Ureter (tissue), 1 donor: Measurements from ENCODE around the gene GALNT10. TPM values are rescaled to one million over a fixed set of nuclear protein-coding genes. Genes with fewer than 3 reads are reported as not detected.

ENCODE experiments used
- DNase-seq: peaks from one replicate; pipeline ENCODE4 v3.0.0-alpha.2; 2020; ENCODE audit warnings: low spot score
- total RNA-seq: library from RNA; stranded (reverse); gene quantifications from one replicate; pipeline ENCODE4 v1.2.4, GENCODE V29; 2023
- donor health status: DM: yes; HTN: yes; CAD: no.

Gene GALNT10
- total RNA-seq, 1 donor from 2014 or later: 26.0 TPM

DNA sequence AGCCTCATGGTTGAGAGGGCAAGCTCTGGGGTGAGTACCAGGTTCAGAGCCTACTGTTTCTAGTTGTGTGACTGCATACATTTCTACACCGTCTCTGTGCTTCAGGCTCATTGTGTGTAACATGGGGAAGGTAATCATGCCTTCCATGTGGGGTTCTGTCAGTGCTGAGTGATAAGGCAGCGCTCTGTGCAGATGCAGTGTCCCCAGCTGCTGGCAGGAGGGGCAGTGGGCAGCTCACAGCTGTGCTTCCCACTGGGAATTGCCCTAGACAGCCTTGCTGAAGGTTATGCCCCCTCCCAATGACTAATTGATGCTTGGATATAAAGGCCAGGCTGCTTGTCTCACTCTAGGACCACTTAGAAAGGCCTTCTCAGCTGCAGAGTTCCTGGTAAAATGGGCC, 133.5 kb downstream of the GALNT10 start:
- no peak for DNase-seq

DNA sequence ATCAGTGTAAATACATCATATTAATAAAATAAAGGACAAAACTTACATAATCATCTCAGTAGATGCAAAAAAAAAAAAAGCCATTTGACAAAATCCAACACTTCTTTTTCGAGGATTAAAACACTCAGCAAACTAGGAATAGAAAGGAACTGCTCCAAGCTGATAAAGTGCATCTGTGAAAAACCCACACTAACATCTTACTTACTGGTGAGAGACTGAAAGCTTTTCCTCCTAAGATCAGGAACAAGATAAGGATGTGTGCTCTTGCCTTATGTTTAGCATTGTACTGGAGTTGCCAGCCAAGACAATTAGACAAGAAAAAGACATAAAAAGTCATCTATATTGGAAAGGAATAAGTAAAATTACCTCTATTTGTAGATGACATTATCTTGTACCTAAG, 135.0 kb downstream of the GALNT10 start:
- no peak for DNase-seq

DNA sequence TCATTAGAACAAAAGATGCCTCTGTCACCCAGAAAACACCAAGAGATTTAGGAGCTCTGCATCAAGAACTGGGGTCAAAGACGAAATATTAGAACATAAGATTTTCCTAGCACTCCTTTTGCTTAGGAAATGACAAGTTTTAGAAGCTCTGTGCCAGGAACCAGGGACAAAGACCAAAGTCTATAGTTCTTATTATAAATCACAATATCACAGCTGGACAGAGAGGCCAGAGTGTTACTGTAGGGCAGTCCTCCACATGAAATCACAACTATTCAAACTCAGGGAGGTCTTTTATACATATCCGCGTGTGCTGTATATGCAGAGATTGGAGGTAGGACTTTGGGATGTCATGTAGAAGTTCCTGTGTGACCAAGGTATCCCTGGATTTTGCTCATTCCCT, 138.5 kb downstream of the GALNT10 start:
- DNase-seq: no peak

DNA sequence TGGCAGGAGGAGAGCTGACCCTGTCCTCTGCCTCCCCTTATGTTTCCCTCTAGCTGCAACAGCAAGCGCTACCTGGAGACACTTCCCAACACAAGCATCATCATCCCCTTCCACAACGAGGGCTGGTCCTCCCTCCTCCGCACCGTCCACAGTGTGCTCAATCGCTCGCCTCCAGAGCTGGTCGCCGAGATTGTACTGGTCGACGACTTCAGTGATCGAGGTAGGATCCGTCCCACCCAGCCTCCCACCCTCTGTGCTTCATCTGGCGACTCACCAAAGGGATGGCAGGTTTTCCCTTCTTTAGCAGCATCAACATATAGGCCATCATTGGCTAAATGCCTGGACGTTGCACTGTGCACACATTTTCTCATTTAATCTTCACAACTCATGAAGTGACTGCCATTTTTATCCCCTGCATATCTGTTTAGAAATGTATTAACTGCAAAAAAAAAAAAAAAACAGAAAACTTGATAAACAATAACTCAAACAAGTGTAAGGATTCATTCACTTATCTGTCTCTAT, 139.0 kb downstream of the GALNT10 start:
- DNase-seq: no peak

DNA sequence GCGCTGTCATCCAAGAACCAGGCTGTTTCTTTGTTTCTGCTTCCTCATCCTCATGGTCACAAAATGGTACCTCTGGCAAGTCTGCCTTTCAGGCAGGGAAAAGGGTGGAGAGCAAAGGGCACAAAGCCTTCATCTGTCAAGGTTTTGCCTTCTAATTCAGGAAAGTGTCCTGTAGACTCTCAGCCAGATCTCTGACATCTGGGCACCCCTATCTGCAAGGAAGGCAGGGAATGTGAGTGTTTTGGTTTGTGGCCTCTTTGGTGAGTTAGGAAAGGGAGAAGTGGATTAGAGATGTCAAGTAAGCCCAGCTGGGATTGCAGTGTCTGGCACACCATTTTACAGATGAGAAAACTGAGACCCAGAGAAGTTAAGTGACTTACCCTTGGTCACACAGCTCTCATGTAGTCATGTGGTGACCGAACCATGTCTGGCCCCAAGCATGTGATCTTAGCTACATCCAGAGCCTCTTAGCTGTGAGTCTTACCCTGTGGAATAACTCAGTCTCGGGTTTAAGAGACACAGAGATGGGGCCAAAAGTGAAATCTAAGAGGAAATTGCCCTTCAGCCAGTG, 139.6 kb downstream of the GALNT10 start:
- no peak for DNase-seq

DNA sequence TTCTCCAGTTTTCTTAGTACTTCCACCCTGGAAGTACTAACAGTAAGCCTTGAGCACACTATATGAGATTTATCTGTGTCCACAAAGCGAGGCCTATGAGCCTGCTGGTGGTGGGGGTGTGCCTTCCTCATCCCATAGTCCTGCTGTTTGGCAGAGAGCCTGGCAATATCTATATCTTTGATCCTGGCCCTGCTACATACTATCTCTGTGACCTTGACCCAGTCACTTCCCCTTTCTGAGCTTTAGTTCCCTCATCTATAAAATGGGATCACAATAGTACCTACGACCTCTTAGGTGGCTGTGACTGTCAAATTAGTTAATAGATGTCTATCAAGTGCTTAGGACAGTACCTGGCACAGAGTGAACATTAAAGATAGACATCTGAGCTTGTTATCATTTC, 140.7 kb downstream of the GALNT10 start:
- DNase-seq: no peak

DNA sequence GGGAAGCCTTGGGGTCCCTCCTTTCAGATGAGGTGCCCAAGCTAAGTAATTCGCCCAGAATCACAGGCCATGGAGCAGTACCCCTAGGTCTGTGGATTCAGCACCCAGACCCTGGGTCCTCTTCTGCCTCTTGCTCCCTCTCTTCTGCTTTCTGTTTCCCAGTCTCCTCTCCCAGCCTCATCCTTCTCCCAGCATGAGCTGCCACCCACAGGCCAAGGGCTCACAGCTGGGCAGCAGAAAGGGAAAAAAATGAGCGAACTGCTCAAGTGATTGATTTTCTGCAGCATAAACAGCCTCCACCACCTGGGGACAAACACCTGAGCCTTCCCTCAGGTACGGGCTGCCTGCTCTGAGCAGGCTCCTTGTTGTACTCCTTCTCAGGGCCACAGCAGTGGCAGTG, 141.4 kb downstream of the GALNT10 start:
- no peak for DNase-seq

DNA sequence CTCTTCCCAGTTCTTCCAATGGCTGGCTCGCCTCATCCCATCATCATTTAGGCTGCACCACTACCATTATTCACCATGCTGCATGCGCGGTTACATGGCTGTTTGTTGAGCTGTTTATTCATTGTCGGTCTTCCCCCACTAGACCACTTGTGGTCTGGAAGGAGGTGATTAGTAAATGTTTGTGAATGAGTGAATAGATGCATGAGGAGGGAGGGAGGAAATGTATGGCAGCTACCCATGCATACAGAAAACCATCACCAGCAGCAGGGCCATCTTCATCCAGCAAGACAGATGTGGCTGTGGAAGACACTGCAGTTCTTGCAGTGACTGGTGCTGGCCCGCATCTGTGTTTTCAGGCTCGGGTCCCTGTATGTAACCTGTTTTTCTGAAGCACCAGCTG, 141.9 kb downstream of the GALNT10 start:
- no peak for DNase-seq

DNA sequence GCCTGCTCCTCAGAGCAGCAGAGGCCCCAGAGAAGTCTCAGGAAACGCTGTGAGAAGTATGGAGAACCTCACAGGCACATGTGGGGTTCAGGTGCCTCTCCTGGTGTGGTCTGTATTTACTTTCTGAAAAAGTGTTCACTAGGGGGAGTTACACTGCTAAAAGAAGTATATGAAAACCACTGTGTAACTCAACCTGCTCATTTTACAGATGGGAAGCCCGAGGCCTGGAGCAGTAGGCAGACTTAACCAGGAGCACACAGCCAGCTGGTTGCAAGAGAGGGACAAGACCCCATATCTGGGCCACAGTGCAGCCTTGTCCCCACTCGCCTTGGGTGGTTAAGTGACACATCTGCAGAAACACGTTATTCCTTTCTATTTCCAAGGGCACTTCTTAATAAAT, 142.5 kb downstream of the GALNT10 start:
- DNase-seq: no peak

DNA sequence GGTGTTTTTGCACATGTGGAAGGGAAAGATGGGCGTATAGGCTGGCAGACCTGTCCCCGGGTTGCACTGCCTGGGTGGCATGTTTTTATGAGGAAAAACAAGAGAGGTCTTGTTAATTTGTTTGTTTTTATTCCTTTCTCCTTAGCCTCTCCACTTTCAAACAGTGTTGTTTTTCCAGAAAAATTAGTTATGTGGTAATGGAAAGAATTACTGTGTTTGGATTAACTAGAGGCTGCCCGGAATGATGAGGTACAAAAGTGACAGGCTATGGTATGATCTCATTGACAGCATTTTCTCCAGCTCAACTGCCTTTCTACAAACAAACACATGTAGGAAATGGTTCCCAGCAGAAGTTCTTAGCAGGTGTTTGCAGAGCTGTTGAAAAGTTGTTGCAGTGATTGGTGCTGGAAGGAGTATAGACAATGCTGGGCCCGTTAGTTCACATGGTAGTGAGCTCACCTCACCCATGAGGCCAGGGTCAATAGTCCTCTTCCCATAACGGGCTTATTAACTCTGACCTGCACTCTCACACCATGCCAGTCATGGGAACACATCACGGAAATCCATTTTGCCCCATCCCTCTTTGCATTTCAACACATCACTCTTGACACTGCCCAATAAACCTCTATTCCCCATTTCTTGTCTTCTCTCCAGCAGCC, 144.0 kb downstream of the GALNT10 start:
- no peak for DNase-seq

DNA sequence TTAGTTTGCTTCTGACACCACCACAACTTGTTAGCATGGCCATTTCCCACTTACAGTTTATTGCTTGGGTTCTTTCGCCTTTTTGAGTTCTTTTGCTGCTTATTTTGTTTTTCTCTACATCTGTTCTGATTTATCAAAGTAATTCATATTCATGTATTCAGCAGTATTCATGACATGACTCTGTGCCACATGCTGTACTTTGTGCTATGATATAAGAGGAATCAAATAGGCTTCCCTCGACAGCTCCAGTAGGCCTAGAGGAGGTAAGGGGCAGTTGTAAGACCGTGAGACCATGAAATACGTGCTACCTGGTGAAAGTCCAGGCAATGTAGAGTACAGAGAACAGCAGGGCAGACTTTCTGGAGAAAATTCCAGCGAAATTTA, 144.5 kb downstream of the GALNT10 start:
- DNase-seq: no peak

DNA sequence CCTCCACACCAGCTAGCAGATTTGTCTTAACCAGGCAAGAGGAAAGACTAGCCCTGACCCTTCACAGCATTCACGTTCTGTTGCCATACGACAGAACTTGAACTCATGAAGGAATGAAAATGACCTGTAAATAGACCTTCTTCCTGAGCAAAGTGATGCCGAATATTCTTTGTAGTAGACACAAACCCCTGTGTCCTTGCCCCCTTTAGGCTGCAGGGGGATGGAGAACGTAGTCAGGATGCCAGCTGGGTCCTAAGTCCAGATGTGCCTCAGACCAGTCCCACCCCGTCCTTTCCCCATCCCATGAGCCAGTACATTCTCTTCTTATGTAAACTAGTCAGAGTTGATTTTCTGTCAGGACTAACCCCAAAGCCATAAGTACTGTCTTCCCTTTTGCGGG, 151.1 kb downstream of the GALNT10 start:
- DNase-seq: no peak

DNA sequence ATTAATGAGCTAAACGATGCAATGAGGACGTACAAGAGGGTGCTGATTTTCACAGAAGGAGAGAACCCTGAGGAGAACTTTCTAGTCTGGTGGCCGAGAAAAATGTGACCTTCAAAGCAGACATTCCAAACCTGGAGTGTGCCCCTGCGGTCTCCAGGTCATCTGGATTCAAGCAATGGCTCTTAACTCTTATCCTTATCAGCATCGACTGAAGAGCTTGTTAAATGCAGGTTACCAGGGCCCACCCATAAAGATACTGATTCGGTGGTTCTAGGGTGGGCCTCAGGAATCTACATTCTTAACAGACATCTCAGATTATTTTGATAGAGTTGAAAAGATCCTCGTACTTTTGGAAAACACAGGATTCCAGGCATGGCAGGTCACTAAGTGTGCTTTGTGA, 151.7 kb downstream of the GALNT10 start:
- DNase-seq: no peak

DNA sequence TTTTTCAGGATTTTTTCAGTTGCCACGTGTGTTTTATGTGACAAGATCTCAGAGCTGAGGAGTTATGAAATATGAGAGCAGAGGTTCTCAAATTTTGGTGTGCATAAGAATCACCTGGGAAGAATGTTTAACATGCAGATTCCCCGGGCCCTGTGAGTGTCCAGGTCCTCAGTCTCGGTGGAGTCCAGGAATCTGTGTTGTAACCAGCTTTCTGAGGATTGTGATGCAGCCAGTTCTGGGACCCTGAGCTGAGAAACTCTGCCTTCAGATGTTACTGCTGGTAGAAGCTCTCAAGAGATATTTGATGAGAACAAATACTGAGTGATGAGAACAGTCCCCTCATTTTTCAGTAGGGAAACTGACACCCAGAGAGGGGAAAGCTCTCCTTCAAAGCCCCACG, 152.4 kb downstream of the GALNT10 start:
- no peak for DNase-seq

DNA sequence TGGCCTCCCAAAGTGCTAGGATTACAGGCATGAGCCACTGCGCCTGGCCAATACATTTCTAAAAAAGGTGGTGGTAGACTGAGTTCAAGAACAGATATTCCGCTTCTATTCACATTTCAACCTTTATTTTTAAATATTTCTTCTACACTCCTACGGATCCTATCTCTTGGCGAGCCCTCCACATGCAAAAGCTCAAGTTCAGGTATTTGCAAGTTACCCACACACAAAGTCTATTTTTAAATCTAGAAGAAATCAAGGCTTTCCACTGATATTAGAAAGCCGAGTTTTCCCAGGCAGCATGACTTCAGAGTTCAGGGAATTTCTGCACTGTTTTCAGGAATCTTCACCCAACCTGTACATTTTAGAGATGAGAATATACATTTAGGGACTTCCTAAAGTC, 153.9 kb downstream of the GALNT10 start:
- DNase-seq: no peak

DNA sequence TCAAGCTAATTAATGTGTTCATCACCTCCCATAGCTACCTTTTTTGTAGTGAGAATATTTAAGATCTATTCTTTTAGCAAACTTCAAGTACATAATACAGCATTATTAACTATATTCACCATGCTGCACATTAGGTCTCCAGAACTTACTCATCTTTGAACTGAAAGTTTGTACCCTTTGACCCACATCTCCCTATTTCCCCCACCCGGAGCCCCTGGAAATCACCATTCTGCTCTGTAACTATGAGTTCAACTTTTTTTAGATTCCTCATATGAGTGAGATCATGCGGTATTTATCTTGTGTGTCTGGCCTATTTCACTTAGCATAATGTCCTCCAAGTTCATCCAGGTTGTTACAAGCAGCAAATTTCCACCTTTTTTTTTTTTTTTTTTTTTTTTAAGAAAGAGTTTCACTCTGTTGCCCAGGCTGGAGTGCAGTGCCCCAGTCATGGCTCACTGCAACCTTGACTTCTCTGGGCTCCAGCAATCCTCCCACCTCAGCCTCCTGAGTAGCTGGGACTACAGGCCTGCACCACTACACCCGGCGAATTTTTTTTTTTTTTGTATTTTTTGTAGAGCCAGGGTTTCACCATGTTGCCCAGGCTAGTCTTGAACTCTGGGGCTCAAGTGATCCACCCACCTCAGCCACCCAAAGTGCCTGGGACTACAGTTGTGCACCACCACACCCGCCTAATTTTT, 154.9 kb downstream of the GALNT10 start:
- DNase-seq: no peak

DNA sequence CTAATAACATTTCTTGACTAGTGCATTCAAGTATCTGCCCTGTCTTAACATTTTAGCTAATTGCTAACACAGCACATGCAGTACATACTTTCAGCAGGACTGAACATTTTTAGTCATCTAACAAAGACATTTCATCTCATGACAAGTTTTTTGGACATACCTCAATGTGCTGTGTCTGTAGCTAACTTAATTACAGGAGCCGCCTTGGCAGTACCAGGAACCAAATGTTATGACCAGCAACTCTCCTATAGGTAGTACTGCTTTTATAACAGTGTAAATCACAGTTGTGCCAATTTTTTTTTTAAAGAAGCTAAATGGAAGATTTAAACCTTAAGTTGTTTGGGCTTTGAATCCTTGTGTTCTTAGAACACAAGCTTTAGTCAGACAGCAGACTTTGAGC, 155.9 kb downstream of the GALNT10 start:
- no peak for DNase-seq

DNA sequence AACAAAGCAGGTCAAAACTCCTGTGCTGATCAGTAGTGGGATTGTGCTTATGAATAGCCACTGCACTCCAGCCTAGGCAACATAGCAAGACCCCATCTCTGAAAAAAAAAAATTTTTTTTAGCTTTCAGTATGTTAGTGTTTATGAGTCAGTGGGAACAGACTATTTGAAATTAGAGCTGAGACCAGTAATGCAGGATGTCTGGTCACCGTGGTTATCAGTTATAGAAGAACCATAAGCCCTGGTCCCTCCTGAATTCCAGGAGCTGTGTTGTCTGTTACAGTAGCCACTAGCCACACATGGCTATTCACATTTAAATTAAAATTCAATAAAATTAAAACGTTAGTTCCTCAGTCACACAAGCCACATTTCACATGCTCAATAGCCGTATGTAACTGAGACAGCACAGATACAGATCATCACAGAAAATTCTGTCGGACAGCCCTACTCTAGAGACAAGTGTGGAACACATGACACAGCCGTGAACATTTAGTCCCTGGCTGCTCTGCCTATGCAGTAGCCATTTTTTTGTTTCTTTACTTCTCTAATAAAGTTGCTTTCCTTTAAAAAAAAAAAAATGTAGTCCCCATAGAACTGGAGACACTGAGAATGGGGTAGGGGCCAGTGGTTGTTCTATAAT, 159.2 kb downstream of the GALNT10 start:
- no peak for DNase-seq

DNA sequence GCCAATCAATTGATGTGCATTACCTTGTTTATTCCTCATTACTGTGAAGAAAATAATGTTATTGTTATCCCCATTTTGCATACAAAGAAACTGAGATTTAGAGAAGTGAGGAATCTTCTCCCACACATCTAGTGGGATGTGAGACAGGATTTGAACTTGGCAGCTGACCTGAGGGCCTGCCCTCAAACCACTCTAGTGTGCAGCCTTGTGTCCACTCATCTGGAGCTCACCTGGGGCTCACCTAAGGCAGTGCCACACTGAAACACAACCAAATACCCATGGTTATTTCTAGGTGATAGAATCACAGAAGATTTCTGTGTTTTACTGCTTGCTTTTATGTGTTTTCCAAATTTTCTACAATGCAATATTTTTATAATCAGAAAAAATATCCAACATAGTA, 160.6 kb downstream of the GALNT10 start:
- no peak for DNase-seq

DNA sequence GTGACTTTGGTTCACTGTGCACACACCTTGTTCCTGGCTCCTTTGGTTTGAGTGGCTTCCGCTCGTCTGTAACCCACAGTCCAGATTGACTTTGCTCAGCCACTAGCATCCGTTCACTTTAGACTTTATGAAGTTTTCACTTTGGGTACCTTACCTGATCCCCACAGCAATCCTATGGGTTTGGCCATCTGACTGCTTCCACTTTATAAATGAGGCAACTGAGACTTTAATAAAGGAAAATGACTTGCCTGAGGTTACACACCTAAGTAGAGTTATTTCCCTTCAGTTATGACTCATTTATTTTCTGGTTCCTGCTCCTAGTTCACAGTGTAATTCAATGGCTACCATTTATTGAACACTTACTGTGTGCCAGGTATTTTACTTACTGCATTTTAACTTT, 161.0 kb downstream of the GALNT10 start:
- no peak for DNase-seq

DNA sequence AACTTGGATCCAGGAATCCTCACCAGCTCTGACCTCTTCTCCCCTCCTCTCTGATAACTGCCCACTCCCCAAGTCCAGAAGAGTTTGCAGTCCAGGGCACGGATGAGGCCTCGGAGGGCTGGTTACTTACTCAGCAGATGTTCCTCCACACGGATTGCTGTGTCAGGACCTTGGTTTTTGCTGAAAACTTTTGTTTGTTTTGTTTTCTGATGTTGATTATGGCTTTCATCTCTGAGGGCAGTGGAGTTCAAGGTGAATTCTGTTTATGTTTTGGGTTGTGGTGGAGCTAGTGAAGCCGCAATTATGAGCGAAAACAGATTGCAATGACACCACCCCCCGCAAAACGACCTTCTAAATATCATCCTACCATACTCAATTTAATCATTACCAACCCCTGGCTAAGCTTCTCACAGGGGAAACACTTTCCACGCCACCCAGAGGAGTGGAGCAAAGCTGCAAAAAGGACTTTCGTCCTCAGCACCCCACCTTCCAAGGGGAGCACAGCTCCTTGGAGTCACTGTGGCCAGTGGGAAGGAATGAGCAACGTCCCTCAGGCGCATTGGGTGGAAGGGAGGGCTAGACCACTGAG, 162.5 kb downstream of the GALNT10 start:
- no peak for DNase-seq

DNA sequence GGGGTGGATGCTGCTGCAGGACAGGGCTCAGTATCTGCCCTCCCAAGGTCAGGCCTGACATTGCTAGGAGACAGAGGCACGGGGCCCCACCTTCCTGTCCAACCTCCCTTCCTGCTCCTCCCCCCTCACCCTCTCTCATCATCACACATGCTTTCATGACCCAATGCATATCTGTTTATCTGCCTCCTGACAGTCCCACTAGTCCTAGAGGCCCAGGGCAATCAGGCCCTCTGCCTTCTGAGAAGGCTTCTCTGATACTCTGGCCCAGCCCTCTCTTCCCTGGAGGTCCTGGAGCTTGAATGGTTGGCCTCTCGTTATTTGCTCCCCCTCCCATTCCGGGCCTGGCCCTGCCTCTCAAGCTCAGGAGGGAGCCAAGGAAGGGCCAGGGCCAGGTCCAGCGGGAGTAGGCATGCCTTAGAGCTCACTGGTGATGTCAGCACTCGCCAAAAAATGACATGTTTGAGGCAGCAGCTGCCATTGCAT, 164.6 kb downstream of the GALNT10 start:
- no peak for DNase-seq
